Activated T-cell treated with anti-CD3 and anti-CD28 coated beads for 24 hours (primary cell): ENCODE results near the gene CYGB.
"Not testable (repeated sequence)": the region's sequence is repeated elsewhere in the genome, so short reads cannot be mapped to it uniquely, and the experiment has no call there.

Source experiments
- DNase-seq: peaks from one replicate; pipeline ENCODE4 v3.0.0-alpha.2; 2020; ENCODE audit warnings: low read depth

The CYGB gene

GRCh38 chr17:76538281-76538931 is 897 bp upstream of the CYGB start:
- DNase-seq: no peak

- DNase-seq: no peak
Measured at GRCh38 chr17:76537288-76537577, 276 bp downstream of the CYGB start.

- DNase-seq: no peak
Measured at GRCh38 chr17:76536511-76537287, 810 bp downstream of the CYGB start.

GRCh38 chr17:76535788-76536510 is 1.6 kb downstream of the CYGB start:
- DNase-seq: no peak

GRCh38 chr17:76534831-76535732 is 2.4 kb downstream of the CYGB start:
- DNase-seq: no peak

GRCh38 chr17:76533640-76534359 is 3.7 kb downstream of the CYGB start:
- not testable (repeated sequence) for DNase-seq

- DNase-seq: no peak
Measured at GRCh38 chr17:76532072-76532651, 5.3 kb downstream of the CYGB start.

- no peak for DNase-seq
Measured at GRCh38 chr17:76531486-76532038, 5.9 kb downstream of the CYGB start.

- DNase-seq: no peak
Measured at GRCh38 chr17:76530811-76531485, 6.6 kb downstream of the CYGB start.

GRCh38 chr17:76530095-76530723 is 7.3 kb downstream of the CYGB start:
- no peak for DNase-seq

- no peak for DNase-seq
Measured at GRCh38 chr17:76529224-76530094, 8.1 kb downstream of the CYGB start.

GRCh38 chr17:76528528-76529223 is 8.8 kb downstream of the CYGB start:
- no peak for DNase-seq

- DNase-seq: no peak
Measured at GRCh38 chr17:76528156-76528527, 9.4 kb downstream of the CYGB start.

- no peak for DNase-seq
Measured at GRCh38 chr17:76527430-76528111, 9.9 kb downstream of the CYGB start.

- not testable (repeated sequence) for DNase-seq
Measured at GRCh38 chr17:76527016-76527415, 10.5 kb downstream of the CYGB start.

- DNase-seq: not testable (repeated sequence)
Measured at GRCh38 chr17:76525513-76525833, 12.0 kb downstream of the CYGB start.

GRCh38 chr17:76524598-76525512 is 12.7 kb downstream of the CYGB start:
- DNase-seq: no peak
